ENCODE results near the gene ATP6AP2. TPM values are rescaled to one million over a fixed set of nuclear protein-coding genes. Genes with fewer than 3 reads are reported as not detected.
A peak's percentile ranks its signal among the peaks of the same experiment; 100 is the strongest.

ATP6AP2 gene
- total RNA-seq, 1 experiment from 2014 or later = 78.7 TPM

DNA sequence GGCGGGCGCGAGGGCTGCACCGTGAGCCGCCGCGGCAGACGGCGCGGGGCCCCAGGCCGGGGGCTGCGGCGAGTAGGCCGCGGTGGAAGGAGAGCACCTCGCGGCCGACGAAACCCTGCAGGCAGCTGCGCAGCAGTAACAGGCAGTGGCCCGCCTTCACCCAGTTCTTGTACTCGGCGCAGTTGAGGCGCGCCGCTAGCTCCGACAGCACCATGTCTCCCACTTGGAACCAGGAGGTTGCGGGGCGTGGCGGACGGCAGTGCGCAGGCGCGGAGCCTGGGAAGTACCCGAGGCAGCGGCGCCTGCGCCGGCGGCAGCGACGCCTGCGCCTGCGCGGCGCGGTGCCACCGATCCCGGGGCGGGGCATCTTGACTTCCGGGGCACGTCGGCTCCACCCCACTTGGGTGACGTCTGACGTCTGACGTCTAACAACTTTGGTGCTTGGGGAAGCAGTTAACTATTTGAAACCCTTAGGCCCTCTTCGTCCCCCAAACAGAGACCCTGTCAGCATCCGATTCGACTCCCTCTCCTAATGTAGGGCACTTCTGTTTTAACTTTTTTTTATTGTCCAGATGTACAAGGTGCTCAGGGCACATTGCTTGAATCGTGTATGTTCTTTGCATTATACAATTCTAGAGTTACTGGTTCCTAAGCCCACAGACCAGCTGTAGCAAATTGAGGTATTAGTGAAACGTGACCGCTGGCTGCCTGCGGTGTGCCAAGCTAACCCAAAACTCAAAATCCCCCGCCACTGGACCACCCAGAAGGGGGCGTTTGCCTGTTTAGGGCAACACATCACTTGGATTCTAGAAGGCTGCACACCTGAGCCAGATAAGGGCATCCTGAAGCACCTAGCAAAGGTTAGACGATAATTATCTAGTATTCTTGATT lies 66.8 kb downstream of the ATP6AP2 start, which contains the start of gene CXorf38:
CXorf38 (minus strand) TSS at position 255 of the 891 bp plus-strand sequence; CDS start at position 214, 41 bp downstream.
- DNase-seq (ENCODE audit: low spot score) (peak; percentile 91), ATAC-seq (peak; percentile 83)
- Mint-ChIP-seq H3K4me1 (peaks cover 19% of the 10 kb centered on the region), H3K36me3 (peaks cover 12% of the 10 kb centered on the region), H3K9me3 (no peaks in the 10 kb centered on the region), H3K27ac (peak within 1 kb of the TSS; percentile 99), H3K4me3 (peak within 1 kb of the TSS; percentile 89), H3K27me3 (ENCODE audit: low read depth) (no peaks in the 10 kb centered on the region; the same call in 1 of the 2 replicates)
- TF ChIP-seq CREM (CRISPR knock-in tag; IDR thresholded peaks at IDR 0.05) (no peak), PRRX2 (CRISPR knock-in tag; IDR thresholded peaks at IDR 0.05) (peak; percentile 80; the same call in 1 of the 2 replicates), ZNF232 (CRISPR knock-in tag; IDR thresholded peaks at IDR 0.05) (no peak), EMX1 (CRISPR knock-in tag; IDR thresholded peaks at IDR 0.05) (peak; percentile 90), CBFB (CRISPR knock-in tag; IDR thresholded peaks at IDR 0.05; ENCODE audit: low read depth) (no peak), SP1 (CRISPR knock-in tag; conservative IDR thresholded peaks at IDR 0.05) (peak; percentile 39), NFYB (CRISPR knock-in tag; conservative IDR thresholded peaks at IDR 0.05; ENCODE audit: low read depth) (no peak), TEAD1 (CRISPR knock-in tag; IDR thresholded peaks at IDR 0.05) (no peak), FOXP1 (CRISPR knock-in tag; IDR thresholded peaks at IDR 0.05; ENCODE audit: borderline replicate concordance) (peak; percentile 40), ZNF396 (CRISPR knock-in tag; IDR thresholded peaks at IDR 0.05; ENCODE audit: borderline replicate concordance) (no peak), FOXK1 (CRISPR knock-in tag; IDR thresholded peaks at IDR 0.05) (0 out of 2 replicates have a peak, but pooled peaks have one; percentile 12), ATF1 (CRISPR knock-in tag; IDR thresholded peaks at IDR 0.05) (no peak), ZNF423 (CRISPR knock-in tag; IDR thresholded peaks at IDR 0.05) (no peak), ZNF416 (CRISPR knock-in tag; IDR thresholded peaks at IDR 0.05) (peak; percentile 86; the same call in 1 of the 2 replicates), GTF2I (CRISPR knock-in tag; conservative IDR thresholded peaks at IDR 0.05) (no peak), ZNF671 (CRISPR knock-in tag; IDR thresholded peaks at IDR 0.05) (peak; percentile 67; the same call in 1 of the 2 replicates), NFATC4 (CRISPR knock-in tag; IDR thresholded peaks at IDR 0.05) (peak; percentile 73), CREB1 (CRISPR knock-in tag; IDR thresholded peaks at IDR 0.05) (no peak), TP53 (CRISPR knock-in tag; IDR thresholded peaks at IDR 0.05) (no peak), IRF2 (CRISPR knock-in tag; IDR thresholded peaks at IDR 0.05; ENCODE audit: borderline replicate concordance, low read depth) (no peak)
- TF ChIP-seq, protein P1, sequence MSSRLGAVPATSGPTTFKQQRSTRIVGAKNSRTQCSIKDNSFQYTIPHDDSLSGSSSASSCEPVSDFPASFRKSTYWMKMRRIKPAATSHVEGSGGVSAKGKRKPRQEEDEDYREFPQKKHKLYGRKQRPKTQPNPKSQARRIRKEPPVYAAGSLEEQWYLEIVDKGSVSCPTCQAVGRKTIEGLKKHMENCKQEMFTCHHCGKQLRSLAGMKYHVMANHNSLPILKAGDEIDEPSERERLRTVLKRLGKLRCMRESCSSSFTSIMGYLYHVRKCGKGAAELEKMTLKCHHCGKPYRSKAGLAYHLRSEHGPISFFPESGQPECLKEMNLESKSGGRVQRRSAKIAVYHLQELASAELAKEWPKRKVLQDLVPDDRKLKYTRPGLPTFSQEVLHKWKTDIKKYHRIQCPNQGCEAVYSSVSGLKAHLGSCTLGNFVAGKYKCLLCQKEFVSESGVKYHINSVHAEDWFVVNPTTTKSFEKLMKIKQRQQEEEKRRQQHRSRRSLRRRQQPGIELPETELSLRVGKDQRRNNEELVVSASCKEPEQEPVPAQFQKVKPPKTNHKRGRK (CRISPR knock-in tag; IDR thresholded peaks at IDR 0.05; ENCODE audit: borderline replicate concordance) = no peak
- TF ChIP-seq, protein P2, sequence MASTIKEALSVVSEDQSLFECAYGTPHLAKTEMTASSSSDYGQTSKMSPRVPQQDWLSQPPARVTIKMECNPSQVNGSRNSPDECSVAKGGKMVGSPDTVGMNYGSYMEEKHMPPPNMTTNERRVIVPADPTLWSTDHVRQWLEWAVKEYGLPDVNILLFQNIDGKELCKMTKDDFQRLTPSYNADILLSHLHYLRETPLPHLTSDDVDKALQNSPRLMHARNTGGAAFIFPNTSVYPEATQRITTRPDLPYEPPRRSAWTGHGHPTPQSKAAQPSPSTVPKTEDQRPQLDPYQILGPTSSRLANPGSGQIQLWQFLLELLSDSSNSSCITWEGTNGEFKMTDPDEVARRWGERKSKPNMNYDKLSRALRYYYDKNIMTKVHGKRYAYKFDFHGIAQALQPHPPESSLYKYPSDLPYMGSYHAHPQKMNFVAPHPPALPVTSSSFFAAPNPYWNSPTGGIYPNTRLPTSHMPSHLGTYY (CRISPR knock-in tag; IDR thresholded peaks at IDR 0.05) = peak; percentile 89
- TF ChIP-seq, protein P3, sequence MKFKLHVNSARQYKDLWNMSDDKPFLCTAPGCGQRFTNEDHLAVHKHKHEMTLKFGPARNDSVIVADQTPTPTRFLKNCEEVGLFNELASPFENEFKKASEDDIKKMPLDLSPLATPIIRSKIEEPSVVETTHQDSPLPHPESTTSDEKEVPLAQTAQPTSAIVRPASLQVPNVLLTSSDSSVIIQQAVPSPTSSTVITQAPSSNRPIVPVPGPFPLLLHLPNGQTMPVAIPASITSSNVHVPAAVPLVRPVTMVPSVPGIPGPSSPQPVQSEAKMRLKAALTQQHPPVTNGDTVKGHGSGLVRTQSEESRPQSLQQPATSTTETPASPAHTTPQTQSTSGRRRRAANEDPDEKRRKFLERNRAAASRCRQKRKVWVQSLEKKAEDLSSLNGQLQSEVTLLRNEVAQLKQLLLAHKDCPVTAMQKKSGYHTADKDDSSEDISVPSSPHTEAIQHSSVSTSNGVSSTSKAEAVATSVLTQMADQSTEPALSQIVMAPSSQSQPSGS (CRISPR knock-in tag; IDR thresholded peaks at IDR 0.05; ENCODE audit: borderline replicate concordance, low read depth) = no peak
- TF ChIP-seq, protein P4, sequence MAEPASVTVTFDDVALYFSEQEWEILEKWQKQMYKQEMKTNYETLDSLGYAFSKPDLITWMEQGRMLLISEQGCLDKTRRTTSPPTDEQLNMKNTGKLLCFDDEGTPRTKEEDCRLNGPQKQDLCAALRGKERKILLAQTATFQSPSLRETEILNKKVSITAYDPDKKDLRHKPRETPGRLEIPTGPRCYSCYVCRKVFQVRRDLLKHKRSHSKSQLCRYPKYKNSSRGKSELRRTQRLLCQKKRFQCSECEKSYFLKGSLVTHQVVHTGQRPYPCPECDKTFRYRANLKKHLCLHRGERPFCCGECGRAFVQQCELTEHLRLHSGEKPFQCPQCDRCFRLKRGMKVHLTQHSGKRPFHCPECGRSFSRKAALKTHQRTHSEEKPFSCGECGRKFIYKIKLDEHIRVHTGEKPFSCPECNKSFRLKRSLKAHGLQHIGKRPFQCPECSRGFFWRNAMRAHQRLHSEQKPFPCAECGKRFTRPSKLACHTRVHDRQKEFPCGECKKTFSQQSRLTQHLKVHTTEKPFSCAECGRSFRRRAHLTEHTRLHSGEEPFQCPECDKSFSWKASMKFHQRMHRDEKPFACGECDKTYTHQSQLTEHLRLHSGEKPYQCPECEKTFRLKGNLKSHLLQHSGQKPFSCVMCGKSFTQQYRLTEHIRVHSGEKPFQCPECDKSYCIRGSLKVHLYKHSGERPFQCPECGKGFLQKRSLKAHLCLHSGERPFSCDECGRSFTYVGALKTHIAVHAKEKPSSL (CRISPR knock-in tag; conservative IDR thresholded peaks at IDR 0.05) = 0 out of 2 replicates have a peak, but pooled peaks have one; percentile 67
- TF ChIP-seq, protein P5, sequence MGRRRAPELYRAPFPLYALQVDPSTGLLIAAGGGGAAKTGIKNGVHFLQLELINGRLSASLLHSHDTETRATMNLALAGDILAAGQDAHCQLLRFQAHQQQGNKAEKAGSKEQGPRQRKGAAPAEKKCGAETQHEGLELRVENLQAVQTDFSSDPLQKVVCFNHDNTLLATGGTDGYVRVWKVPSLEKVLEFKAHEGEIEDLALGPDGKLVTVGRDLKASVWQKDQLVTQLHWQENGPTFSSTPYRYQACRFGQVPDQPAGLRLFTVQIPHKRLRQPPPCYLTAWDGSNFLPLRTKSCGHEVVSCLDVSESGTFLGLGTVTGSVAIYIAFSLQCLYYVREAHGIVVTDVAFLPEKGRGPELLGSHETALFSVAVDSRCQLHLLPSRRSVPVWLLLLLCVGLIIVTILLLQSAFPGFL (CRISPR knock-in tag; IDR thresholded peaks at IDR 0.05; ENCODE audit: borderline replicate concordance) = no peak
- TF ChIP-seq, protein P6, sequence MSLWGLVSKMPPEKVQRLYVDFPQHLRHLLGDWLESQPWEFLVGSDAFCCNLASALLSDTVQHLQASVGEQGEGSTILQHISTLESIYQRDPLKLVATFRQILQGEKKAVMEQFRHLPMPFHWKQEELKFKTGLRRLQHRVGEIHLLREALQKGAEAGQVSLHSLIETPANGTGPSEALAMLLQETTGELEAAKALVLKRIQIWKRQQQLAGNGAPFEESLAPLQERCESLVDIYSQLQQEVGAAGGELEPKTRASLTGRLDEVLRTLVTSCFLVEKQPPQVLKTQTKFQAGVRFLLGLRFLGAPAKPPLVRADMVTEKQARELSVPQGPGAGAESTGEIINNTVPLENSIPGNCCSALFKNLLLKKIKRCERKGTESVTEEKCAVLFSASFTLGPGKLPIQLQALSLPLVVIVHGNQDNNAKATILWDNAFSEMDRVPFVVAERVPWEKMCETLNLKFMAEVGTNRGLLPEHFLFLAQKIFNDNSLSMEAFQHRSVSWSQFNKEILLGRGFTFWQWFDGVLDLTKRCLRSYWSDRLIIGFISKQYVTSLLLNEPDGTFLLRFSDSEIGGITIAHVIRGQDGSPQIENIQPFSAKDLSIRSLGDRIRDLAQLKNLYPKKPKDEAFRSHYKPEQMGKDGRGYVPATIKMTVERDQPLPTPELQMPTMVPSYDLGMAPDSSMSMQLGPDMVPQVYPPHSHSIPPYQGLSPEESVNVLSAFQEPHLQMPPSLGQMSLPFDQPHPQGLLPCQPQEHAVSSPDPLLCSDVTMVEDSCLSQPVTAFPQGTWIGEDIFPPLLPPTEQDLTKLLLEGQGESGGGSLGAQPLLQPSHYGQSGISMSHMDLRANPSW (CRISPR knock-in tag; conservative IDR thresholded peaks at IDR 0.05; ENCODE audit: low read depth) = no peak
- ChIA-PET POLR2A (no interaction called here), CTCF (interaction anchor here (0.8 to 1.4 kb wide), 3 partner anchors 11 to 606 kb away, joined by 3 to 4 read pairs (median 4); partner anchors contain the start of gene ATP6AP2)
